ENCODE data around the gene ARL8B. TPM values are rescaled to one million over a fixed set of nuclear protein-coding genes. Genes with fewer than 3 reads are reported as not detected.

Gene ARL8B
- total and polyA plus RNA-seq, 2 of the 8 experiments (the other 6 are each of a cell fraction or from before 2014, with no cell fraction given) = 14.5 to 27.8 TPM

- Histone ChIP-seq H2BK120ac (replicated peaks; ENCODE audit: low read depth, low read length) (no peak overlapping the region), H3K4me2 (ENCODE audit: insufficient read depth in 1 of 2, low read depth in 2 of 2, low read length in 2 of 2) (no peak overlapping the region), H3K79me1 (ENCODE audit: low read depth, low read length) (no peaks in the 10 kb centered on the region), H3K14ac (ENCODE audit: insufficient read length) (no peak overlapping the region), H4K20me1 (replicated peaks in 1 of 2; ENCODE audit: control insufficient read depth in 1 of 2, insufficient read depth in 2 of 2, low read length in 2 of 2) (no peaks in the 10 kb centered on the region), H4K5ac (ENCODE audit: insufficient read length, low read depth, low read length) (no peak overlapping the region), H3K36me3 (ENCODE audit: control insufficient read depth in 2 of 4, insufficient read depth in 4 of 4, low read length in 3 of 4) (no peaks in the 10 kb centered on the region), H3K18ac (ENCODE audit: extremely low read depth, low read length) (no peak overlapping the region), H3K4me3 (ENCODE audit: extremely low read depth in 1 of 4, insufficient read depth in 2 of 4, low read depth in 3 of 4, low read length in 4 of 4) (no peak overlapping the region), H3K4ac (replicated peaks; ENCODE audit: insufficient read length, low read depth, low read length) (no peak overlapping the region), H3K9me3 (ENCODE audit: insufficient read depth in 2 of 2, low read depth in 1 of 2, low read length in 1 of 2) (no peaks in the 10 kb centered on the region), H2AFZ (ENCODE audit: low read length) (no peak overlapping the region), H2AK5ac (ENCODE audit: low read depth, low read length) (no peak overlapping the region), H4K91ac (replicated peaks; ENCODE audit: insufficient read length, low read length) (no peak overlapping the region), H3K79me2 (ENCODE audit: control insufficient read depth in 1 of 2, insufficient read depth in 2 of 2, low read length in 2 of 2) (no peaks in the 10 kb centered on the region), H3K56ac (replicated peaks; ENCODE audit: insufficient read length, low read depth, low read length) (no peak overlapping the region), H3K23me2 (ENCODE audit: low read depth, low read length) (no peaks in the 10 kb centered on the region), H3K27me3 (replicated peaks in 1 of 4; ENCODE audit: control insufficient read depth in 3 of 4, extremely low read depth in 1 of 4, insufficient read depth in 3 of 4, low read length in 3 of 4) (no peaks in the 10 kb centered on the region), H3K23ac (ENCODE audit: insufficient read length) (no peak overlapping the region), H3K27ac (ENCODE audit: low read depth, low read length) (no peak overlapping the region), H2BK5ac (ENCODE audit: low read depth, low read length) (no peak overlapping the region), H2BK15ac (ENCODE audit: low read length) (no peak overlapping the region), H3K4me1 (replicated peaks in 1 of 4; ENCODE audit: control insufficient read depth in 3 of 4, insufficient read depth in 4 of 4, low read length in 3 of 4) (no peaks in the 10 kb centered on the region; a peak in 1 of 7 replicates), H3K9ac (replicated peaks in 1 of 4; ENCODE audit: extremely low read depth in 1 of 4, low read depth in 3 of 4, low read length in 3 of 4) (no peak overlapping the region), H2BK20ac (ENCODE audit: low read length) (no peak overlapping the region), H2BK12ac (ENCODE audit: low read depth, low read length) (no peak overlapping the region), H4K8ac (ENCODE audit: extremely low read depth, insufficient read depth, low read length) (no peak overlapping the region; the same call in 1 of the 2 replicates)
- TF ChIP-seq SIN3A (conservative IDR thresholded peaks at IDR 0.05 in 1 of 2, IDR thresholded peaks at IDR 0.05 in 1 of 2; ENCODE audit: low read depth in 1 of 2, low read length in 2 of 2) = no peak
- no peak for TF ChIP-seq SP2 (IDR thresholded peaks at IDR 0.05; ENCODE audit: low read length)
- no peak for TF ChIP-seq POU5F1 (IDR thresholded peaks at IDR 0.05; ENCODE audit: low read depth, low read length)
- FAIRE-seq = no peak
- 76% methylated on average over 7 of the region's 7 CpGs; no CpG with 5 or more reads in 1 of the 2 experiments for WGBS, 2 experiments (ENCODE audit: extremely low coverage in 1 of 2, insufficient coverage in 1 of 2, insufficient read length in 1 of 2, insufficient replicate concordance in 2 of 2, low coverage in 1 of 2, low lambda C conversion rate in 2 of 2, missing lambda C conversion rate in 1 of 2)
- DNase-seq (ENCODE audit: low read depth in 1 of 2, low spot score in 2 of 2) = no peak
- ChIA-PET CTCF (ENCODE audit: partially characterized antibody) (interaction anchor here (0.5 to 1.8 kb wide), 4 partner anchors 8 to 426 kb away, joined by 3 to 5 read pairs (median 4); no protein-coding TSS in a partner anchor), POLR2A (ENCODE audit: partially characterized antibody) (interaction anchor here (0.6 kb wide), 1 partner anchor 25 kb away, joined by 4 read pairs; no protein-coding TSS in a partner anchor)
Observed at GRCh38 chr3:5082789-5083115, 39.3 kb upstream of the ARL8B start.

Data from H1 (cell line).